HK-2 (cell line): Measurements from ENCODE around the gene TOR2A.
"Not testable (repeated sequence)": the region's sequence is repeated elsewhere in the genome, so short reads cannot be mapped to it uniquely, and the experiment has no call there.

Source experiments
- DNase-seq: peaks from one replicate; pipeline ENCODE4 v3.0.0-alpha.2; 2018; ENCODE audit not compliant: unreplicated experiment

The TOR2A gene

GRCh38 chr9:127734747-127735529, at the start of gene TOR2A:
Gene TOR2A (minus strand): TSS chr9:127735294. CDS start chr9:127735270, 24 bp downstream.
- peak; percentile 97 for DNase-seq

DNA sequence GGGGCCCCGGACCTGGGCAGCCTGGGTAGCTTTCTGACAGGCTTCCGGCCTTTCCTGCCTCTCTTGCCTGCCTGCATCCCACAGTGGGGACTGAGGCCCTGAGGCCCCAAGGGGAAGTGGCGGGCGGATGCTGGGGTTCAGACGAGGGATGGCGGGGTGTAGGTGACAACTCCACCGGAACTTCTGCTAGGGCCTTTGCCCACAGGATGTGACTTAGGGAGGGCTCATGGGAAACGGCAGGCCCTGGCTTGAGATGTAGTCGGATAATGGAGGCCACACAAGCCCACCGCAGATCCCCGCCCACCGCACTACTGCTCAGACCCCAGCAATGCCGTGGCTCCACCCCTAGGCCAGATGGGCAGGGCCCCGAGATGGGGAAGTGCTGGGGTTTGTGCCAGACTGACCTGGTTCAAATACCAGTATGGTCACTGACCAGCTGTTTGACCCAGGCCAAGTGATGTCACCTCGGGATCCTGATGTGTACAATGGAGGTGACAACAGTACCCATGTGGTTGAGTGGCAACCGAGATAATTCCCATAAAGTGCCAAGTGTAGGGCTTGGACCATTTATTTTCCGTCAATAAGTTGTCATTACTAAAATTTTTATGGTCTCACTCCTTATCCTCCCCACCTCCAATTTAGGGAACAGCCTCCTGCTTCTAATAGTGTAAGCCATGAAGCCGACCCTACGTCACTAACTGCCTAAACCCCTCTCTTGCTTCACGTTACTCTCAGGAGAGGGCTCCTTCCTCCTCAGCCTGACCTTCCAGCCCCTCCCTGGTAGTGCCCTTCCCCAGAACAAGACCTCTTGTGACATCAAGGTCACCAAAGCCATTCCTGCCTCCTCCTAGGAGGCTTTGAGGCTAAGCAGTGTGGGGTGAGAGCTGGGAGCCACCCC, 48.3 kb upstream of the TOR2A start:
- no peak for DNase-seq

GRCh38 chr9:127781806-127782205, 46.7 kb upstream of the TOR2A start:
- no peak for DNase-seq

DNA sequence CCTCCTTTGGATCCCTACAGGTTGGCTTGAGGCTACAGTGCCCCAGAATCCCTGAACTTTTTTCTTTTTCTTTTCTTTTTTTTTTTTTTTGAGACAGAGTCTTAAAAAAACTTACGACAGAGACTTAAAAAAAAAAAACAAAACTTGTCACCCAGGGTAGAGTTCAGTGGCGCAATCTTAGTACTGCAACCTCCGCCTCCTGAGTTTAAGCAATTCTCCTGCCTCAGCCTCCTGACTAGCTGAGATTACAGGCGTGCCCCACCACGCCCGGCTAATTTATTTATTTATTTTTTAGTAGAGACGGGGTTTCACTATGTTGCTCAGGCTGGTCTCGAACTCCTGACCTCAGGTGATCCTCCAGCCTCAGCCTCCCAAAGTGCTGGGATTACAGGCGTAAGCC, 45.8 kb upstream of the TOR2A start:
- not testable (repeated sequence) for DNase-seq

- DNase-seq, result no peak
Measured at GRCh38 chr9:127780126-127780885, 45.2 kb upstream of the TOR2A start.

DNA sequence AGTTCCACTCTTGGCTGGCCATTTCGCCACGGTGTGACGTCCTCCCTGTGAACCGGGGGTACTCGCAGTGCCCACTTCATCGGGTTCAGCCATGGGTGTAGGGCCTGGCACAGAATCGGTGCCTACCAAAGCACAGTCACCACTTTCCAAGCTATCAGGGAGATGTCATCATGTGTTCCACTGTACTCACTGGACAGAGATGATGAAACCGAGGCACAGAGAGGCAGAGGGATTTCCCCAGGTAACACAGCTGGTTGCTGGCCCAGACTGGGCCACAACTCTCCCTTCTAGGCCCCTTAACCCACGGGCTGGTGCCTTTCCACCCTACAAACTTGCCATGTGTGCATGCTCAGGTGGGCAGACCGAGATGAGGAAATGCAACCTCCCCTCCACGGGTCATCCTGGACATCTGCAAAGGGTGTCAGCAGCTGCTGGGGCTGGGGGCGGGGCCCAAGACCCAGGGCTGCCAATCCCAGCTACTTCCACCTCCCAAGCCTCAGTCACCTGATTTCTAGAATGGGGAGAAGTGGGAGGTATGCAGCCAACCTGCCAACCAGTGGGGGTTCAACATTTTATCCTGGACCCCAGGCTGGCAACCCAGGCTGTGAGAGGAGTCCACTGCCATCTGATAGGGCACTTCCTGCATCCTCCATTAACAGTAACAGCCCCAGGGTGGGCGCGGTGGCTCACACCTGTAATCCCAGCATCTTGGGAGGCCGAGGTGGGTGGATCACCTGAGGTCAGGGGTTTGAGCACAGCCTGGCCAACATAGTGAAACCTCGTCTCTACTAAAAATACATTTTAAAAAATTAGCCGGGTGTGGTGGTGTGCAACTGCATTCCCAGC, 44.3 kb upstream of the TOR2A start:
- DNase-seq, result no peak

- no peak for DNase-seq
Measured at GRCh38 chr9:127778280-127779135, 43.4 kb upstream of the TOR2A start, which contains the start of gene SH2D3C. Gene SH2D3C (minus strand): TSS chr9:127778666. CDS start chr9:127778627, 39 bp downstream.

- DNase-seq, result no peak
Measured at GRCh38 chr9:127777368-127777980, 42.4 kb upstream of the TOR2A start.

GRCh38 chr9:127776924-127777289, 41.8 kb upstream of the TOR2A start:
- no peak for DNase-seq

GRCh38 chr9:127776195-127776923, 41.3 kb upstream of the TOR2A start:
- DNase-seq, result no peak

DNA sequence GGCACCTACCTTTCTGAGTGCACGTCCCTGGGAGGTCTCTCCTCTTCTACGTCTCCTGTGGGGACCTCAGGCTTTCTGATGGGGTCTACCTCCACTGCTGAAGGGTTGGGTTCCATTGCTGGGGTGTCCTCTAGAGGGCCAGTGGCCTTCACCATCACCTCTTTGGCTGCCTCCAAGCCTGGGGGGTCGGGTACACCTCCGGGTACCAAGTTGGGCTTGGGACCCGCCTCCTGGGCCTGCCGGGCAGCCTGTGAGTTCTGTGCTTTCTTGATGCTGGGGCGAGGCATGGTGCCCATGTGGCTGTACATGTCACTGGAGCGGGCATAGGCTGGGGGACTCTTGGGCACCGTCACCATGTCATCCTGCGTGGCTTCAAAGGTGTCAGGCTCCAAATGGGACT, 38.9 kb upstream of the TOR2A start:
- DNase-seq, result no peak

- DNase-seq, result no peak
Measured at GRCh38 chr9:127773272-127773671, 38.2 kb upstream of the TOR2A start.

DNA sequence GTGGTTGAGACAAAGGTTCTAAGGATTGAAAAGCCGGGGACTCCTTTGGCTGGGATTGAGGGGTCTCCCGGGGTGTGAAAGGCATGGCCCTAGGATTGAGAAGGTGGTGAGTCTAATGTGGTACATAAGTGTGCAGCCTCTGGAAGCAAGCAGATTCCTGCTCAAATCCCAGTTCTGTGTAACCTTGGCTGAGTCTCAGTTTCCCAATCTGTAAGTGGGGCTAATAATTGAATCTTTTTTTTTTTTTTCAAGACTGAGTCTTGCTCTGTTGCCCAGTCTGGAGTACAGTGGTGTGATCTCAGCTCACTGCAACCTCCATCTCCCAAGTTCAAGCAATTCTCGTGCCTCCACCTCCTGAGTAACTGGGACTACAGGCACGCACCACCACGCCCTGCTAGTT, 37.5 kb upstream of the TOR2A start:
- DNase-seq, result no peak

DNA sequence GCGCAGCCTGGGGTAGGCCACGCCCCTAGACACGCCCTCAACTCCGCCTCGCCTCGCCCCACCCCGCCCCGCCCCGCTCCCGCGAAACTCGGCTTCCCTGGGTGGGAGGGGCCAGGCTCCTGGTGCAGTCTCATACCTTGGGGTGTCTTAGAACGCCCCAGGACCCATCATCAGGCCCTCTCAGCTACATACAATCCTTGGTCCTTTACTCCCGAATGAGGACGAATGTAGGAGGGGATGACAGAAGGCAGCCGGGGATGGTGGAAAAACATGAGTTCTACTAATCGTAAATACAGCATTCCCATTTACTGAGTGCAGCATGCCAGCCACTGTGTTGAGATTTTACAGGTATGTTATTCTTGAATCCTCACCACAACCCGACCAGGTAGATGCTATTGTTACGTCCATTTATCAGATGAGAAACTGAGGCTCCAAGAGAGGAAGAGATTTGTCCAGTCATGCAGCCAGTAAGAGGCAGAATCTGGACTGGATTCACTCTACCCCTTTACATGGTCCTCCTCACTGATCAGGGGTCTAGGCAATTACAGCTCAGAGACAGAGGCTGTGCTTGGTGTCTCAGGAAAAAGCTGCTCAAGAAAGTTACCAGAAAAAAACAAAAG, 36.6 kb upstream of the TOR2A start:
- DNase-seq, result no peak

- DNase-seq, result peak; percentile 99
Measured at GRCh38 chr9:127770905-127771569, 35.9 kb upstream of the TOR2A start.

DNA sequence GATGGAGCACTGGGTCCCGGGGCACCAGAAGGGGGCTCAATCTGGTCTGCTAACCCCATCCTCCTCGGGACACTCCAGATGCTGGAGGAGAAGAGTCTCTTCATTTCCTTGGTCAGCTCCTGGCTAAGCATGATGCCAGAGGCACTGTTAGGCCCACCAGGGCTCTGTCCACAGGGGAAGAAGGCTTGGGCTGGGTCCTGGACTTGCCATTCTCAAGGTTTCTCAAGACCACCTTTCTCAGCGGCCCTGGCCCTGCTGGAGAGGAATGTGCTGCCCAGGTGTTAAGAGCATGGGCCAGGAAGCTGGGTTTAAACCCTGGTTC, 35.5 kb upstream of the TOR2A start:
- no peak for DNase-seq

- no peak for DNase-seq
Measured at GRCh38 chr9:127769929-127770582, 35.0 kb upstream of the TOR2A start.

DNA sequence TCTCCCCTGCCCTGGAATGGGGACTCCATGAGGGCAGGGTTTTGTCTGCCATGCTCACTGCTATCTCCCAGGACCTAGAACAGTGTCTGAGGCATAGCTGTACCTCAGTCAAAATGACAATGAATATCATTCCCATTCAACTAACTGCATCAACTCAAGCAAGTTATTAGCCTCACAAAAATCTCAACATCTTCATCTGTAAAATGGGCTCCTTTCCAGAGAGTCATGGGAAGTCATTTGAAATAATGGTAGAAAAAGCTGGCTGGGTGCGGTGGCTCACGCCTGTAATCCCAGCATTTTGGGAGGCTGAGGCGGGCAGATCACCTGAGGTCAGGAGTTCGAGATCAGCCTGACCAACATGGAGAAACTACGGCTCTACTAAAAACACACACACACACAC, 34.0 kb upstream of the TOR2A start:
- DNase-seq, result no peak
